Gastrocnemius medialis (tissue), 4 donors: Measurements from ENCODE around the gene RP2.

Experiments
- POLR2A ChIP-seq, 2 donors: fragments of 450-650 bp; IDR thresholded peaks; one replicate each; pipeline ENCODE4 v1.6.1; 2017; ENCODE audit warnings: antibody characterized with exemption in 2 of 2, mild to moderate bottlenecking in 2 of 2, moderate library complexity in 2 of 2
- TF ChIP-seq, protein P1 (sequence below), 5 experiments: fragments of 450-650 bp in 3 of 5; fragments of 200-600 bp in 2 of 5; sonication (generic) in 2 of 5; IDR thresholded peaks in 4 of 5; conservative IDR thresholded peaks in 1 of 5; 1 replicate in 4 of 5; 2 replicates in 1 of 5; pipeline ENCODE4 v1.5.1; 2016 to 2019; ENCODE audit warnings: antibody characterized with exemption in 5 of 5, mild to moderate bottlenecking in 3 of 5, moderate library complexity in 3 of 5

DNA sequence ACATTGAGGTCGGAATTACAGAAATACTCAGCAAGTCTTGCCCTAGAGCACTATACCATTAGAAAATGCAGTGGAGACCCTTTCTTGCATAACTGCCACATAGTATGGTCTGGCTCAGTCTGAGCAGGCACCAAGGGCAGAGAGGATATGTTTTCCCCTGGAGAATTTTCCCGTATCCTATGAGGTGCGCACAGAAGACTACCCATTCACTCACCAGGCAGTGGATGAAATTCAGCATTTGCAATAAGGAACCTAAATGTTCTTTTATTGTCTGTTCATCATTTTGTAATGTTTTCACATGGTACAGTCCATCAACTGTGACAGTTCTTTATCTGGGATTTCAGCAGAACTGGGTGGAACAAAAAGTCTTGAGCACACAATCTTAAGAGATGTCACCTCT lies 90.9 kb downstream of the RP2 start:
- TF ChIP-seq, protein P1, sequence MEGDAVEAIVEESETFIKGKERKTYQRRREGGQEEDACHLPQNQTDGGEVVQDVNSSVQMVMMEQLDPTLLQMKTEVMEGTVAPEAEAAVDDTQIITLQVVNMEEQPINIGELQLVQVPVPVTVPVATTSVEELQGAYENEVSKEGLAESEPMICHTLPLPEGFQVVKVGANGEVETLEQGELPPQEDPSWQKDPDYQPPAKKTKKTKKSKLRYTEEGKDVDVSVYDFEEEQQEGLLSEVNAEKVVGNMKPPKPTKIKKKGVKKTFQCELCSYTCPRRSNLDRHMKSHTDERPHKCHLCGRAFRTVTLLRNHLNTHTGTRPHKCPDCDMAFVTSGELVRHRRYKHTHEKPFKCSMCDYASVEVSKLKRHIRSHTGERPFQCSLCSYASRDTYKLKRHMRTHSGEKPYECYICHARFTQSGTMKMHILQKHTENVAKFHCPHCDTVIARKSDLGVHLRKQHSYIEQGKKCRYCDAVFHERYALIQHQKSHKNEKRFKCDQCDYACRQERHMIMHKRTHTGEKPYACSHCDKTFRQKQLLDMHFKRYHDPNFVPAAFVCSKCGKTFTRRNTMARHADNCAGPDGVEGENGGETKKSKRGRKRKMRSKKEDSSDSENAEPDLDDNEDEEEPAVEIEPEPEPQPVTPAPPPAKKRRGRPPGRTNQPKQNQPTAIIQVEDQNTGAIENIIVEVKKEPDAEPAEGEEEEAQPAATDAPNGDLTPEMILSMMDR (IDR thresholded peaks at IDR 0.05 in 4 of 5, conservative IDR thresholded peaks at IDR 0.05 in 1 of 5) = no peak
- TF ChIP-seq POLR2A (IDR thresholded peaks at IDR 0.05) = no peak
